ENCODE measurements around the gene TRIM75.
"Not testable (repeated sequence)": the region's sequence is repeated elsewhere in the genome, so short reads cannot be mapped to it uniquely, and the experiment has no call there.

The TRIM75 gene

DNA sequence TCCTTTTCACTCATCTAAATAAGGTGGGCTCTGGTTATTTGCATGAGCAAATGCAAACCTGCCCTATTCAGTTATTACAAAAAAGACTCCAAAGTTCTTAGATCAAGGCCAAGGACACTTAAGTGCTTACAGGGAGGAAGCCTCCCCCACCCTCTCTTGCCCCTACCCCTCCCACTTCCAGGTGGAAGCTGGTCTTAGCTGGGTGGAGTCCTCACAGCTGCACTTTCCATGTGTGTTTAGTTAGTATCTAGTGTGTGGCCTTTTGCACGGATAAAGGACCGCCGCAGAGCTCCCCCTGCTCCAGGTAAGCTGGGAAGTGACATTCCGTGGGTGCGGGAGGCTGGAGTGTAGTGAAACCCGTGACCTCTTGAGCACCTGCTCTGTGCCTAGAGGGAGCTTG is at the start of gene TRIM75:
TSS of gene TRIM75 (plus strand) at position 222 of the 400 bp plus-strand sequence. CDS start 5,282 bp downstream, outside the sequence.
- no peak for DNase-seq

DNA sequence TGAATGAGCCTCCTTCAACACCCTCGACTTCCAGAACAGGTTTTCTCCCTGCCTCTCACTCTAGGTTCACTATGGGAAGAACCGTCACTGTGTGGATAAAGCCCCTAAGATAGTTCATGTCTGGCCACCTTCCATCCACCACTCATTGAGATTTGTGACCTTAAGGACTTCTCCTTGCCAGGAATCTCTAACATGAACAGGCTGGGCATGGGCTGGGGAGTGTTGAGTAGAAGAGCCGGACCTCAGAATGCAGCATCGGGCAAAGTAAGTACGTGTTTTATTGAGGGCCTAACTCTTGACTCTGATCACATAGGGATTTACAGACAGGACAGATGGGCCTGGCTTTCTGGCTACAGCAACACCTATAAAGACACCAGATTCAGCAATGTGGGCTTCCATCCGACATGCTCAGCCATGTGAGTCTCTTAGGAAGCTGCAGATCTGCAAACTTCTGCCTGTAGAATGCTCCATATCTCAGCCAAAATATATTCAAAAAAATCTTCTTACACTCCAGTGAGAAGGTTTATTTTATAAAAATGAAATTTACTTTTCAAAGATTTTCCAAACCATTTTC is 48.2 kb upstream of the TRIM75 start:
- DNase-seq: no peak

DNA sequence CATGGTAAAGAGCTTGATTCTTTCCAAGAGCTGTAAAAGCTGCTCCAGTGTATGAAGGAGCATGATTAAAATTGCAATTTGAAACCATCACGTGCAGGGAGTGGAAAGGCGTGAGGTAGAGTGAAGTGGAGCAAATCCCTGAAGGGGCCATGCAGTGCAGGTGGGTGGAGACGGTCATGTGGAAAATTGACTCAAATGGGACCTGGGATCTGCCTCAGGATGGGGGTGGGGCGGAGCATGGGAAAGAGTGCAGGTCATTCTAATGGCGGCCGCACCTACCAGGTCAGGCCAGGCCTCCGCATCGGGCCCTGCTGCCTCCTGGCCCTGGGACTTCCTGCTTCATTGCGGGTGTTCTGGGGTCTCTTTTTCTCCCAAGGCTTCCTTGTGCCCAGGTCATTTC is 47.2 kb upstream of the TRIM75 start:
- DNase-seq: no peak

DNA sequence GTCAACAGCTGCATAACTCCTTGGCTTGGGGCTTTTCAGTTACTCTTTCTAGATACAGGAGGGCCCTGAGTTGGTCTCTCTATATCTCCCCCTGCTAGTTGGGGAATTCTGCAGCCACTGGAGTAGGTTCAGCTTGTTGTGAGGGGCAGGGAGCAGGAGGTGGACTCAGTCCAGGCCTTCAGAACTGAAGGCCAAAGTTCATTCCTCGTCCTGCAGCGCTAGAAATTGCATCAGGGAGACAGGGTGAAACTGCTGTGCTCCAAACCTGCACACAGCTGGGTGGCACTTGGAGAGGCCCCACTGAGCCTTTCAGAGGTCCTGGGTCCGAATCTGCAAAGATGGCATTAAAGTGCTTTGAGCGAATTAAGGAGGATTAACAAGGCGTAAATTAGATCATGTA is 46.8 kb upstream of the TRIM75 start:
- no peak for DNase-seq

DNA sequence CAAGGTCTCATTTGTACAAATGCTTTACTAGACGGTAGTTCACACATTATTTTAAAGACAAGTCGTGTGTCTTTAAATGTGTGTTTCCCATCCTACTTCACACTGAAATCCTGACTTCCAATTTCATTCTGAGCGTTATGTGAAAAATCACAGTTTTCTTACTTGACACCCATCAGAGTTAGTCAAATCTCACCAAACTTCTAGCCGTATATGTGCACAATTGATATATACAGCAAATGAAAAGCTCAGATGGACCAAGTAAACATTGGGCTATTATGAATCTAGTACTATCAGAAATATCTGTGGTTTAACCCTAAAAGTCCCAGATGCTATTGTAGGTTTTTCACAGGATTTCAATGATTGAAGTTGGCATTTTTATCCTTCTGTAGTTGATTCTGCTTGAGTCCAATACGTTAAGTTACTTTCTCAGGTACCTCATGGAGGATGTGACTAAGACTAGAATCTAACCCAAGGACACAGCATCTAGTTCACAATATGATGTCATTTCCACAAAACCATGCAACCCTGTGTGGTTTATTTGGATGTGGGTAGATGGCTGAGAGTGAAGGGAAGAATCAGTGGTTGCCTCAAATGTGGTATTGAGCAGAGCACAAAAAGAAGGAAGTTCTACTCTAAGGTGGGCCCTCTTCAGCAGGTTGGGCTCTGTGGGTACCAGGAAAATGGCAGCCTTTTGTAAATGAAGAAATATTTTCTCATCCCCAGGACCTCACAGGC is 44.0 kb upstream of the TRIM75 start:
- DNase-seq: no peak

DNA sequence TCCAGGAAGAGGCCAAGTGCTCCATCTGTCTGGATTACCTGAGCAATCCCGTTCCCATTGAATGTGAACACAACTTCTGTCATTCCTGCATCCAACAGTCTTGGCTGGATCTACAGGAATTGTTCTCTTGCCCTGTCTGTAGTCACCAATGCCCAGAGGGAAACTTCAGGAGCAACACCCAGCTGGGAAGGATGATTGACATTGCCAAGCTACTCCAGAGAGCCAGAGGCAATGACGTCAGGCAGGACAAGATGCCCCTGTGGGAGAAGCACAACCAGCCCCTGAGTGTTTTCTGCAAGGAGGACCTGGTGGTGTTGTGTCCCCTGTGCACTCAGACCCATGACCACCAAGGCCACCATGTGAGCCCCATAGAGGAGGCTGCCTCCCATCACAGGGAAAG is 43.2 kb upstream of the TRIM75 start:
- DNase-seq: no peak

DNA sequence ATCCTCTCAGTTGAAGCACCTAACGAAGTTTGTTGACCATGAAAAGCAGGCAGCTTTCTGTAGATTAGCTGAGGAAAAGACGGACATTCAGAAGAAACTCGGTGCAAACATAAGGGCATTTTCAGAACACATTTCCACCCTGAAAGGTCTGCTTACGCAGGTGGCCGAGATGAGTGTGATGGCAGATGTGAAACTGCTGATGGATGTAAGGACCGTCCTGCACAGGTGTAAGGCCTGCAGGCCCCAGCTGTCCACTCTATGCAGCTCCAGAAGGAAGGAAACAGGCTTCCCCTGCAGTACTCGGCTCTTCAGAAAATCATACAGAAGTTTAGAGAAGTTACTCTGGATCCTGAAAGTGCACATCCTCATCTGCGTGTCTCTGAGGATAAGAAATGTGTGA is 42.7 kb upstream of the TRIM75 start:
- DNase-seq: no peak

DNA sequence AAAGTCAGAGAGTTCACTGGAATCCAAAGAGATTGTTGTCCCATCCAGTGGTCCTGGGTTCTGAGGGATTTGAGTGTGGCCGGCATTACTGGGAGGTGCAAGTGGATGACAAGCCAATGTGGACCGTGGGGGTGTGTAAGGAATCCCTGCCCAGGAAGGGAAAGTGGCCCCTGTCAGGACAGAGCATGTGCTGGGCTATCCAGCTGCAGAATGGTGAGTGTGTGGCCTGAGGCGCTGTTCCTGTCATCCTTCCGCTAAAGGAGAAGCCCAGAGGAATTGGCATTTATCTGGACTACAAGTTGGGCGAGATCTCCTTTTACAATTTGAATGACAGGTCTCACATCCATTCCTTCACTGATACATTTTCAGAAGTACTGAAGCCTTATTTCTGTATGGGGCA is 42.3 kb upstream of the TRIM75 start:
- DNase-seq: no peak

DNA sequence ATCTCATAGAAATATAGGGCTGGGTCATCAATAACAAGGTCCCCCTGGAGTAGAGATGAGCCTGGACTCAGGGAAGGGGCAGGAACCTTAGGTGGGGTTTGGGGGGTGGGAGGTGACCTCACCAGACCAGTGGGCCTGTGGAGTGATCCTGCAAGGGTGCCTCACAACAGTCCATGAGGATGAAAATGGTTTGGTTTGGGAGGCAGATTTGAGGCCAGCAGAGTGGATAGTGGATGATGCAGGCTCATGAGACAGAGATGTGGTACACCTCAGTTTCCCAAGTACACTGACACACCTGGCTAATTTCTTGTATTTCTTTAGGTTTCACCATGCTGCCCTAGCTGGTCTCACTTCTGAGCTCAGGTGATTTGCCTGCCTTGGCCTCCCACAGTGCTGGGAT is 40.0 kb upstream of the TRIM75 start:
- no peak for DNase-seq

DNA sequence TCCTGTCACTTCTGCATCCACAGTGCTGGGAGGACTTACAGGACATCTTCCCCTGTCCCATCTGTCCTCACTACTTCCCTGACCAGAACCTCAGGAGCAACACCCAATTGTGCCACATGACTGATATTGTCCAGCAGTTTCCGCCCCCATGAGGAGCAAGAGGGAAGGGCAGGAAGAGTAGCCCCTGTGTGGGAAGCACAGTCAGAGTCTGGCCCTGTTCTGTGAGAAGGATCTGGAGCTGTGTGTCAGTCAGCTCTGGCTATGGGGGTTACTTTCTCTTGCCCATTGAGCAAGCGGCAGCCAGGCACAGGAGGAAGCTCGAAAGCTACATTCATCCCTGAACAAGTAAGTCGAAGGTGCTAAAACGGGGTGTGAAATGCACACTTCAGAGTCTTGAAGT is 36.7 kb upstream of the TRIM75 start:
- no peak for DNase-seq

DNA sequence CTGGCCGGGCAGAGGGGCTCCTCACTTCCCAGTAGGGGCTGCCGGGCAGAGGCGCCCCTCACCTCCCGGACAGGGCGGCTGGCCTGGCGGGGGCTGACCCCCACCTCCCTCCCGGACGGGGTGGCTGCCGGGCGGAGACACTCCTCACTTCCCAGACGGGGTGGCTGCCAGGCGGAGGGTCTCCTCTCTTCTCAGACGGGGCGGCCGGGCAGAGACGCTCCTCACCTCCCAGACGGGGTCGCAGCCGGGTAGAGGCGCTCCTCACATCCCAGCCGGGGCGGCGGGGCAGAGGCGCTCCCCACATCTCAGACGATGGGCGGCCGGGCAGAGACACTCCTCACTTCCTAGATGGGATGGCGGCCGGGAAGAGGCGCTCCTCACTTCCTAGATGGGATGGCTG is 33.7 kb upstream of the TRIM75 start:
- not testable (repeated sequence) for DNase-seq

DNA sequence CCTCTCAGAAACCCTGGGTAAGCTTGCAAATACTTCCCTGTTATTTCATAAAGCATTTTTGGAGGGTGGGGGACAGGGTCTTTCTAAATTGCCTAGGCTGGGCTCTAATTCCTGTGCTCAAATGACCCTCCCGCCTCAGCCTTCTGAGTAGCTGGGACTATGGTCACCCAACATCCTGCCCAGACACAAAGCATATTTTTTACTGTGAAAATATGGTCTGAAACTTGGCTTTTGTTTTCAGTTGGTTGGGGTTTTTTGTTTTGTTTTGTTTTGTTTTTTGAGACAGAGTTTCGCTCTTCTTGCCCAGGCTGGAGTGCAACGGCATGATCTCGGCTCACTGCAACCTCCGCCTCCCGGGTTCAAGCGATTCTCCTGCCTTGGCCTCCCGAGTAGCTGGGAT is 27.9 kb upstream of the TRIM75 start:
- DNase-seq: not testable (repeated sequence)

DNA sequence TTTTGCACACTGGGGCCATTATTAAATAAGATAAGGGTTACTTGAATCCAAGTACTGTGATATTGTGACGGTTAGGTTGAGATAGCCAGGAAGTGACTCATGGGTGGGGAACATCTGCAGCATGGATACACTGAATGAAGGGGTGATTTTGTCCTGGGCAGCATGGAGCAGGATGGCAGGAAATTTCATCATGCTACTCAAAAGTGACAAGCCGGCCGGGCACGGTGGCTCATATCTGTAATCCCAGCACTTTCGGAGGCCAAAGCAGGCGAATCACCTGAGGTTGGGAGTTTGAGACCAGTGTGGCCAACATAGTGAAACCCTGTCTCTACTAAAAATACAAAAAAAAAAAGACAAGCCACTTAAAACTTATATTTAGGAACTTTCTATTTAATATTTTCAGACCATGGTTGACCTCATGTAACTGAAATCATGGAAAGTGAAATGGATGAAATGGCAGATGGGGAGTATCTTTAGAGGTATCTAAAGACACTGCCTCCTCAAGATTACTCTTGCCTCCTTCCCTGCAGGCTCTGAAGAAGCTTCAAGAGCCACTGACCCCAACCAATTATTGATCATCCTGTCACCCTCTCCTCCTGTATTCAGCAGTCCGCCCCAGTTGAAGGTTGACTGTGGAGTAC is 25.8 kb upstream of the TRIM75 start:
- DNase-seq: no peak

DNA sequence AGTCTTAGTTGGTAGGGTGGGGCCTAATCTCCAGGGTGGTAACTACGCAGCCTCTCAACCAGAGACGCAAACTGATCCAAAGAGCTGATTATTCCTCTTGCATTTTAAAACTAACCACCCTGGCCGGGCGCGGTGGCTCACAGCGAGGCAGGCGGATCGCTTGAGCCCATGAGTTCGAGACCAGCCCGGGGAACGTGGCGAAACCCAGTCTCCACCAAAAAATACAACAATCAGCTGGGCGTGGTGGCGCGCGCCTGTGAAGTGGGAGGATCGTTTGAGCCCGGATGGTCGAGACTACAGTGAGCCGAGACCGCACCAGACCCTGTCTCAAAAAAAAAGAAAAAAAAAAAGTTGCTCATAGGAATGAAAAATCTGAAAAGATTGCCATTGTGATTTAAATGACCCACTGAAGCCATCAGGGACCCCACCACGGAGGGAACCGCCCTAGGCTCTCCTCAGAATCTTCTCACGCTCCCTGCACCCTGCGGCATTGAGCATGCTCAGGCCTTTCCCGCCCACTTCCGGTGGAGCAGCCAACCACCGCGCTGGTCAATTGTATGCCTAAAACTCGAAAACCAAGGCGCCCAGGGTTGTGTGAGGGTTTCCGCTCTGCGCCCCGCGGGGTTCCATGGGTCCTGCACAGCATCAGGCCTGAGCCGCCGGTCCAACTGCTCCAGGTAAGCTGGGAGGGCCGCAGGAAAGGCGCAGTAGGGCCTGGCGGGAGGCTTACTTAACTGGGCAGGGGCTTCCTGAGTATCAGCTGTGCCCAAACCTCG is 22.0 kb upstream of the TRIM75 start, which contains the start of gene TRIM60:
TSS of gene TRIM60 (plus strand) at position 564 of the 776 bp plus-strand sequence. CDS start 8,074 bp downstream, outside the sequence.
- no peak for DNase-seq

DNA sequence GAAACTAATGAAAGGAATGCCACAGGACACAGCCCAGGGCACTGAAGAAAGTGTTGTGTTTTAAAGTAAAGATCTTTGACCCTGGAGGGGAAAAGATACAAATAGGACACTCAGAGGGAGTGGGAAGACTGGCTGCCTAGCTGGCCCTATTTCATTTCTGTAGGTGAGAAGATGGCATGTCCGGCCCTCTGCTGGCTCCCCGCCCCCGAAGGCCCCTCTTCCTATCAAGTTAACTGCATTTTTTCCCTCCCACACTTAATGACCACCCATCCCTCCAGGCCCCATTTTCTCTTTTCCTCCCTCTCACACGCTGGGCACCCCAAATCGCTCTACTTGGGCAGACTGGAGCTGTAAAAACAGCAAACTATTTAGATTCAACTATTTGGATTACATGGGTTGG is 5.5 kb upstream of the TRIM75 start:
- no peak for DNase-seq

DNA sequence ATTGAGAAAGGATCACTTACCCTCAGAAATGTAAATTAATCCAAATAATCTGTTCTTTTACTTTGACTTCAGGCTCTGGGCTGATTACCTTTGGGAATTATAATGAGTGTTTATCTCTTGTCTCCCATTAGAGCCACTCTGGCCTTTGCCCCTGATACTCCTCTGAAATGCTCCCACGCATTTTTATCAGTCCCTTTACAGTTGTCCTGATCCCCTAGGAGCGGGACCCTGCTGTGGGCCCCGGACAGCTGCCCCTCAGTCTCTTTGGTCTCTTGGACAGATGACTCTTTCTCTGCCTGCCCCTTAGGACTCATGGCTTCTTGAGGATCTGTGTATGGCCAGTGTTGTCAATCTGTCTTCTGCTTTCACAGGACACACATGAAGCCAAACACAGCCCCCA is 1.0 kb upstream of the TRIM75 start:
- no peak for DNase-seq

DNA sequence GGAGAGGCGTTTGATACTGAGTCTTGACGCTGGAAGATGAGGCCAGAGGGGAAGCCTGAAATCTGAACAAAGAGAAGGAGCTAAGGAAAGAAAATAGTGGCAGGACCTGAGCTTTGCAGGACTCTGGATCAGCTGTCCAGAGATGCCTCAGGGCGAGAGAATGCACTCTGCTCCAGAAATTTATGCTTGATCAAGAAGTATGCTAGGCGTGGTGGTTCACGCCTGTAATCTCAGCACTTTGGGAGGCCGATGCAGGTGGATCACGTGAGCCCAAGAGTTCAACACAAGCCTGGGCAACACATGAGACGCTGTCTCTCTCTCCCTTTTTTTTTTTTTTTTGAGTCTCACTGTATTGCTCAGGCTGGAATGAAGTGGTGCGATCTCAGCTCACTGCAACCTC is 1.9 kb downstream of the TRIM75 start:
- no peak for DNase-seq

DNA sequence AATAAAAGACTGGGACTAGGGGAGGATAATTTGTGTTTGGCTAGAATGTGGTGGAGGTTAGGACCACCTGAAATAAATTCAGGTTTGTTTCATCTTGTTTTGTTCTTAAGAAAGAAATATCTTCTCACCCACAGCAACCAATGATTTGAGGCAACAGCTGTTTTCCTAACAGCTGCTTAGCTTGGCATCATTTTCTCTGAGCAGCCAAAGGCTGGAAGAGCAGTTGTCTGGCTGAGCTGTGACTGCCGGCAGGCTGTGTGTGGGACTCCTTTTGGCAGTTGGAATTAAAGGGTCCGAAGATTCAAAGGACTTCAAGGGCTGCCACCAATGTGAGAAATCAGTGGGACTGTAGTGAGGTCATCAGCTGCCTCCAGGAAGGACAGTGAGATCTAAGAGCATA is 5.0 kb downstream of the TRIM75 start:
- peak; percentile 16 for DNase-seq

DNA sequence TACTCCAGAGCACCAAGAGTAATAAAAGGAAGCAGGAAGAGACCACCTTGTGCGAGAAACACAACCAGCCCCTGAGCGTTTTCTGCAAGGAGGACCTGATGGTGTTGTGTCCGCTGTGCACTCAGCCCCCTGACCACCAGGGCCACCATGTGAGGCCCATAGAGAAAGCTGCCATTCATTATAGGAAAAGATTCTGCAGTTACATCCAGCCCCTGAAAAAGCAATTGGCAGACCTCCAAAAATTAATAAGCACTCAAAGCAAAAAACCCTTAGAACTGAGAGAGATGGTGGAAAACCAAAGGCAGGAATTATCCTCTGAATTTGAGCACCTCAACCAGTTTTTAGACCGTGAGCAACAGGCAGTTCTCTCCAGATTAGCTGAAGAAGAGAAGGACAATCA is 5.7 kb downstream of the TRIM75 start:
- DNase-seq: peak; percentile 19

DNA sequence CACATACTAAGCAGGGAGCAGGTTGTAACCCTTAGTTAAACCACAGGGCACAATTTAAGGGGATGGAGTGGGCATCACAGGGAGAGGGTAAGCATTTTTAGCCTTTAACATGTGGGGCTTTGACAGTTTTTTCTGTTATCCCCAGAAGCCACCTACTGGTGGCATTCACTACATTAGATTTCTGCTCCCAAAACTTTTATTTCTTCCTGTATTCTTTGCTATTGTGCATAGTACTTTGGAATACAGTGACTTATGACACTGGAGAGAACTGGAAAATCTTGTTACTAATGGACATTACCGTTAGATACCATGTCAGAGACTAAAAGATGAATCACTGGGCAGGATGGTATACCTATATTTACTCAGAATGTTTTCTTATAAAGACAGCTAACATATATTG is 7.3 kb downstream of the TRIM75 start:
- no peak for DNase-seq

DNA sequence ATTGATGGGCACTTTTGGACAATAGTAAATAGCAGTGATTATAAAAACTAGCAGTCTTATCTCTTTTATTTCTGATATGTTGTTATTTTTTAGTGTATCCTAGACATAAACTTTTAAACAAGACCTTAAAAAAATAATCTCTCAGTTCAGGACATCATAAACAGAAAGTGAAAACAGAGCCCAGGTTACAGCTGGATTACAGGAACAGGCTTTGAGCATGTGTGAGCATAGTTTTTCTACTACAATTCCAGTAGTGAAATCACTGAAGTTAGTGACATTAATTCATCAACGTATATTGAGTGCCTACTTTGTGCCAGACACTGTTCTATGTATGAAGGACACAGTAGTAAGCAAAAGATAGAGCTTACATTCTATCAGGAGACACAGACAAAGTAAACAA is 16.9 kb downstream of the TRIM75 start:
- no peak for DNase-seq

DNA sequence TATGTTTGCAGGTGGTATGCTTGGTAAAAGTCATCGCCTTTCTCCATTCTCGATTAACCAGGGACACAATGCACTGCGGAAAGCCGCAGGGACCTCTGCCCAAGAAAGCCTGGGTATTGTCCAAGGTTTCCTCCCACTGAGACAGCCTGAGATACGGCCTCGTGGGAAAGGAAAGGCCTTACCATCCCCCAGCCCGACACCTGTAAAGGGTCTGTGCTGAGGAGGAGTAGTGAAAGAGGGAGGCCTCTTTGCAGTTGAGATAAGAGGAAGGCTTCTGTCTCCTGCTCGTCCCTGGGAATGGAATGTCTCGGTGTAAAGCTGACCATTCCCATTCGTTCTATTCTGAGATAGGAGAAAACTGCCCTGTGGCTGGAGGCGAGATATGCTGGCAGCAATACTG is 19.7 kb downstream of the TRIM75 start:
- DNase-seq: not testable (repeated sequence)

DNA sequence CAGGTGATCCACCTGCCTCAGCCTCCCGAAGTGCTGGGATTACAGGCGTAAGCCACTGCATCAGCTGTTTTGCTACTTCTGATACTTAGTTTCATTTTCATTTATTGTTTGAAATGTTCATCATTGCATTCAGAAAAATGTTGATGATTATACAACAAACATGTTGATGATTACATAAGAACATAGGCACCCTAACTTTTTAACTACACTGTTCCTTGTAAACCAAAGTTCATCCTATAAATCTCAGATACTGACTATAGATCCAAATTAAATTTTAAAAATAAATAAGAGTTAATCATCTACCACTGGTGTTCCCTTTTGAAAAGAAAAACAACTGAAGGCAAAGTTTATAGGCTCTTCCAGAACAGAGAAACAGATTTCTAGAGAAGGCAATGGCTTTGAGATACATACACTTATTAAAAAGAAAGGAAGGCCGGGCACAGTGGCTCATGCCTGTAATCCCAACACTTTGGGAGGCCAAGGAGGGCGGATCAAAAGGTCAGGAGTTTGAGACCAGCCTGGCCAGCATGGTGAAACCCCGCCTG is 23.4 kb downstream of the TRIM75 start:
- DNase-seq: no peak

Measured in eye (tissue), 1 donor.